Measurements from ENCODE around the gene BUD31.

BUD31 gene

DNA sequence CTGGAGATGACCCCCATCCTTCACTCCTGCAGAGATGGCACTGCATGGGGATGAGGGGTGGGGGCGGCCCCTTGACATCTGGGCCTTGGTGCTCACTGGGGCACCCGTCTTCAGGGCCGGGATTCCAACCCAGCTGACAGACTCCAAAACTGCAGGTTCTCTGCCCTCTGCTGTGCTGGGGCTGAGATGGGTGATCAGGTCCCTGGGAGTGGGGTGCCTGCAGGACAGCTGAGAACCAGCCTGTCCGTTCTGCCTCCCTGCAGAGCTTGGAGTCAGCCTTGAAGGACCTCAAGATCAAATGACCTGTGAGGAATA lies 14.6 kb upstream of the BUD31 start:
- TF ChIP-seq, protein P1, sequence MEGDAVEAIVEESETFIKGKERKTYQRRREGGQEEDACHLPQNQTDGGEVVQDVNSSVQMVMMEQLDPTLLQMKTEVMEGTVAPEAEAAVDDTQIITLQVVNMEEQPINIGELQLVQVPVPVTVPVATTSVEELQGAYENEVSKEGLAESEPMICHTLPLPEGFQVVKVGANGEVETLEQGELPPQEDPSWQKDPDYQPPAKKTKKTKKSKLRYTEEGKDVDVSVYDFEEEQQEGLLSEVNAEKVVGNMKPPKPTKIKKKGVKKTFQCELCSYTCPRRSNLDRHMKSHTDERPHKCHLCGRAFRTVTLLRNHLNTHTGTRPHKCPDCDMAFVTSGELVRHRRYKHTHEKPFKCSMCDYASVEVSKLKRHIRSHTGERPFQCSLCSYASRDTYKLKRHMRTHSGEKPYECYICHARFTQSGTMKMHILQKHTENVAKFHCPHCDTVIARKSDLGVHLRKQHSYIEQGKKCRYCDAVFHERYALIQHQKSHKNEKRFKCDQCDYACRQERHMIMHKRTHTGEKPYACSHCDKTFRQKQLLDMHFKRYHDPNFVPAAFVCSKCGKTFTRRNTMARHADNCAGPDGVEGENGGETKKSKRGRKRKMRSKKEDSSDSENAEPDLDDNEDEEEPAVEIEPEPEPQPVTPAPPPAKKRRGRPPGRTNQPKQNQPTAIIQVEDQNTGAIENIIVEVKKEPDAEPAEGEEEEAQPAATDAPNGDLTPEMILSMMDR (IDR thresholded peaks at IDR 0.05), result no peak
- H3K27me3 ChIP-seq, result no peaks in the 10 kb centered on the region
- H3K4me1 ChIP-seq (ENCODE audit: control insufficient read depth in 1 of 2, insufficient read depth in 1 of 2, low read depth in 1 of 2, low read length in 1 of 2), result peaks cover 14% of the 10 kb centered on the region in 2 experiments
- peaks cover 100% of the 10 kb centered on the region for H3K36me3 ChIP-seq
- no peak overlapping the region for H3K4me3 ChIP-seq (ENCODE audit: low read depth in 1 of 2, low read length in 1 of 2)
- H3K9me3 ChIP-seq, result no peaks in the 10 kb centered on the region
- H3K27ac ChIP-seq, result no peak overlapping the region

DNA sequence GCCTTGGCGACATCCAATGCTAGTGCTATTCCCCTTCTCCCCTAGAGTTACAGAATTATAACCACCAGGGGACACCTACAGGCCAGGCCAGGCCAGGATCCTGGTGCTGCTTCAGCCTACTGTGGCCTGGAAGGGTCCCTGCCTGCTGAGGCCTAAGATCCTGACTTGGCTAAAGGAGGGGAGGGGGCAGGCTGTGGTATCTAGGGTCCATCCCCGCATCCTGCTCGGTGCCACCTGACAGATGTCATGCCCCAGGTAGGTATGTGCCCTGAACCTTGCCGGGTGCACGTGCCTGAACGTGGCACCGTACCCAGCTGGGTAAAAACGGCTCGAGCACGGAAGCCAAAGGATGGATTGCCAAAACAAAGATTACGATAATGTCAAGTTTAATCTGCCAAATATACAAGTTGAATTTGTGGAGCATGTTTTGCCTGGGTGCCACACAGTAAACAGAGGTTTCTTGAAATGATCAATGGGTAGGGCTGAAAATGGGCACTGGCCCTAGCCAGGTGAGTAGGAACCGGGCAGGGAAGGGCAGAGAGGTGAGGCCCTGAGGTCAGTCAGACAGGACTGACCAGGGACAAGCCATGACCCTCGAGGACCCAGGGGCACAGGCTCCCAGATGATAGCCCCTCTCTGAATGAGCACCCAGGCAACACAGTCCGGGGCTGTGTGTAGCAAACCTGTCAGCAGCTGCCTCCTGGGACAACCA lies 13.0 kb upstream of the BUD31 start:
- Histone ChIP-seq H3K36me3 (peaks cover 99% of the 10 kb centered on the region), H3K27ac (peak overlapping the region; percentile 23), H3K4me3 (ENCODE audit: low read depth in 1 of 2, low read length in 1 of 2) (no peak overlapping the region), H3K9me3 (no peaks in the 10 kb centered on the region), H3K27me3 (no peaks in the 10 kb centered on the region), H3K4me1 (ENCODE audit: control insufficient read depth in 1 of 2, insufficient read depth in 1 of 2, low read depth in 1 of 2, low read length in 1 of 2) (peaks cover 14% of the 10 kb centered on the region in 2 experiments)
- TF ChIP-seq, protein P1 (IDR thresholded peaks at IDR 0.05), result no peak

DNA sequence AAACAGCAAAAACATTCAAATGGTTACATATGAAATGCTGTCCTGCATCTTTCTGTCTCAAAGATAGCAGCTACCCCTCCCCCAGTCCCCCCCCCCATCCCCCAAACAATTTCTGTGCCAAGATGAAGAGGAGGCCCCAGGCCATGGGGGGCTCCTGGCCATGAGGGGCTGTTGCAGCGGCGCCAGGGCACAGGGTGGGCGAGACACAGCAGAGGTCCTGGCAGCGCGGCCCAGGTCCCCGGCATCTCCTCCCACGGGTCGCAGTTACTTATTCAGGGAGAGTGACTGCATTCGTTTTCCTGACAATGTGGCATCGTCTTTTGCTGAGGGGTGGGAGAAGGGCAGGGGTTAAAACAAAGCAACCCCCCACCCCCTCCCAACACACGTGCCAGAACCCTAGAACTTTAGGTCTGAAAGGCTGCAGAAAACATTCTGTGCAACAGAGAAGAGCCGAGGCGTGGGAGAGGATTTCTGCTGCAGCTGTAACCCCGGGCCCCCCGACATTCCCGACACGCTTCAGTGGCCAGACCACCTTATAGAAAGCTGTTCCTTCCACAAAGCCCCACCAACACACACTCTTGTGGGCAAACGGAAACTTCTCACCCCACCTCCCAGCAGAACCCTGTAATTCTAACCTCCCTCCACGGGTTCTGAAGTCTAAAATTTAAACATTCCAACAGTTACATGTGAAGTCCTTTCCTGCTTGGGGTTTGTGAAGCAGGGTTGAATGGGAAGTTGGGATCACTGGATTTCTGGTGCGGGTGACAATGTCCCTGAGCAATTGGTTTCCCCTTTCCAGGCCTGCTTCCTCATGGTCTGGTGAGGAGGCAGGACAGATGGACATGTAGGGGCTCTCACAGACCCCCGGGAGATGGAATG lies 12.1 kb upstream of the BUD31 start:
- peaks cover 97% of the 10 kb centered on the region for H3K36me3 ChIP-seq
- TF ChIP-seq, protein P1 (IDR thresholded peaks at IDR 0.05), result no peak

DNA sequence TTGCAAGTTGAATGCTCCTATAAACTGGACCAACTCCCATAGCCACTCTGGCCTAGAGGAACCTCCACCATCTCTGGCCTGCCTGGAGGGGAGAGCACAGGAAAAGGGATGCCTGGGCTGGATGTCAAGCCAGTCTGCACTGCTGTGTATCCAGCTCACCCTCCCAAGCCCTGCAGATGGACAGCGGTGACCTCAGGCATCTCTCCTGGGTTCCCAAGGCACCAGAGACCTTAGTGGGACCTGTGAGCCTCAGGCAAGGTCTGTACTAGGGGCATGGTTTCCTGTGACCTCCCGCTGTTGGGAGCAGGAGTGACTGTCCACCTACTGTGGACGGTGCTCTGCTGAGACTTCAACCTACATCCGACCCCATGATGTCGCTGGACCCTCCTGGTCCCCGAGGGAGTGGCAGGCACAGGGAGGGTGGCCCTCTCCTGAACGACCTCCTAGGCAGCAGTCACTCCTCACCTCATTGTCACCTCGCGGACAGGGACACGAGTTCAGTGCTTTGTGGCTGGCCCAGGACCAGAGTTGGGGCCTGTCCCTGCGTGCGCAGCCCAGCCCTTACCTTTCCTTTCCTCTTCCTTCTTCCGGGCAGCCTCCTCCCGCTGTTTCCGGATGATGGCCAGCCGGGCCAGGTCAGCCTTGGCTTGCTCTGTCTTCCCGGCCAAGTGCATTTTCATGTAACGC lies 11.3 kb upstream of the BUD31 start:
- Histone ChIP-seq H3K9me3 (no peaks in the 10 kb centered on the region), H3K4me1 (ENCODE audit: control insufficient read depth in 1 of 2, insufficient read depth in 1 of 2, low read depth in 1 of 2, low read length in 1 of 2) (peaks cover 8 to 9% of the 10 kb centered on the region in 2 experiments), H3K27me3 (no peaks in the 10 kb centered on the region), H3K27ac (peak overlapping the region; percentile 54), H3K36me3 (peaks cover 90% of the 10 kb centered on the region), H3K4me3 (ENCODE audit: low read depth in 1 of 2, low read length in 1 of 2) (no peak overlapping the region)
- TF ChIP-seq, protein P1 (IDR thresholded peaks at IDR 0.05), result no peak

More for the DNA sequence above, 12.1 kb upstream of the BUD31 start:
- Histone ChIP-seq H3K27me3 (no peaks in the 10 kb centered on the region), H3K4me1 (ENCODE audit: control insufficient read depth in 1 of 2, insufficient read depth in 1 of 2, low read depth in 1 of 2, low read length in 1 of 2) (peaks cover 14% of the 10 kb centered on the region in 2 experiments), H3K4me3 (ENCODE audit: low read depth in 1 of 2, low read length in 1 of 2) (no peak overlapping the region), H3K27ac (peak overlapping the region; percentile 54), H3K9me3 (no peaks in the 10 kb centered on the region)

DNA sequence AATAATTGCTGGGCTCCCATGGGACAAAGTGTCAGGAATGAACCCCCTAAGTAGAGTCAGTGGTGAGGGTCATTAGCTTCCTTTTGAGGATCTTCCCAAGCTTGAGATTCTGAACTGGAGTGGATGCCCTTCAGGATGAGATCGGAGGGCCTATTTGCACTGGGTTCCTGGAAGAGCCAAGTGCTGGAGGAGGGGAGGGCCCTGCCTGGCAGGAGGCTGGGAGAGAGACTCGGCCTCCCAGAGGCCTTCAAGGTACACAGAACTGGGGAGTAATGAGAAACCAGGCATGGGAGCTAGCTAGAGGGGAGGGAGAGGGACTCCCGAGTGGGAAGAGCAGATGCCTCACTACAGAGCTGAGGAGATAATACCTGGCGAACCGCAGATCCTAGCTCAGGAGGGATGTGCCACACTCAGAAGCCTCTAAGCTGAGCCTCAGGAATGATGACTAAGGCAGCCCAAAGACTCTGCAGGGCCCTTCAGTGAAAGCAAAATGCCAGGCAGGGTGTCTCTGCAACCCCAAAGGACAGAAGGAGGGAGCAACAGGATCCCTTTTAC lies 9.8 kb upstream of the BUD31 start:
- no peak overlapping the region for H3K4me3 ChIP-seq (ENCODE audit: low read depth in 1 of 2, low read length in 1 of 2)
- H3K36me3 ChIP-seq, result peaks cover 86% of the 10 kb centered on the region
- peak overlapping the region; percentile 54 for H3K27ac ChIP-seq
- TF ChIP-seq, protein P1 (IDR thresholded peaks at IDR 0.05), result no peak
- H3K27me3 ChIP-seq, result no peaks in the 10 kb centered on the region
- H3K4me1 ChIP-seq (ENCODE audit: control insufficient read depth in 1 of 2, insufficient read depth in 1 of 2, low read depth in 1 of 2, low read length in 1 of 2), result no peaks in the 10 kb centered on the region
- no peaks in the 10 kb centered on the region for H3K9me3 ChIP-seq
